Measurements from ENCODE around the gene PANK1. TPM values are rescaled to one million over a fixed set of nuclear protein-coding genes. Genes with fewer than 3 reads are reported as not detected.
"Not testable (repeated sequence)": the region's sequence is repeated elsewhere in the genome, so short reads cannot be mapped to it uniquely, and the experiment has no call there.

Gene PANK1
- total RNA-seq, 1 donor from 2014 or later, result 2.3 TPM

DNA sequence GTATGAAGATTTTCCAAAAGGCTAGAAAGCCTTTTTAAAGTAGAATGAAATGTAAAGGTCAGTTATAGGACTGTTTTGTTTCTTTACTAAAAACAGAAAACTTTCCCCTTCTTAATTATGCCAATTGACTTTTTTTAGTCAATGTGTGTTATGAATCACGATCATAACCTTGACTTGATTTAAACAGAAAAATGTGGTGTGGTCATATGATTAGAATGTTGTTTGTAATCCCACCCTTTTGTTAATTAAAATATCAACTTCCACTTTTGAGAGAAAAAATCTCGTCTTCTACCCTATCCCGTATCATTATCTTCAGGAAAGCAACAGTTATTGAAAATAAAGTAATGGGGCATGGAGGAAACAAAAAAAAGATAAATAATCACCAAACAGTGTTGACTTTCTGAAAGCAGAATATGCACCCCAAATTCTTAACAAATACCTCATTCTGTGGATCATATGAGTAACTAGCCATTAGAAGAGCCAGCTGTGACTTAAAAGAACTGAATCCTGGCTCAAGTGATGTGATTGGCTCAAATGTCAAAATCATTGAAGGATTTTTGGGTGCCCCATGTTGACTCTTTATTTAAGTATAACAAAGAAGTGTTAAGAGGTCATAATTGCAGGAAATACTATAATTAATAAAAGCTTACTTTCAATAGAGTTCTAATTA, 77.3 kb downstream of the PANK1 start:
- DNase-seq (ENCODE audit: low read depth in 2 of 2), result no peak

DNA sequence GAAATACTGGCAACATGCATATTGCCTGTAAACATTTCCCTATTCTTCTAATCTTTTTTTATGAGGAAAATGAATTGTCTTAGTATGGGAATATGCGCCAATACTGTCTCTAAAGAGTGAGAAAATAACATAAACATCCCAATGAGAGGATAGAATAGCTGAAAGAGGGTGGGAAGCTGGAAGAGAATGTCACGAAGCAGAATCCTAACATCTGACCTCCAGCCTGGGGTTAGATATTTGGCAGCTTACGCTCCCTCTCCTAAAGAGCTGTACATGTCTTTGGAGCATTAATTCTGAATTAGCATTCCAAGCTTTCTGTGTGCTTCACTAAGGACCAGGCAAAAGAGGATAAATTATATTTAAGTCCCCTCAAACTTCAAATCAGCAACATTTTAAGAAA, 78.0 kb downstream of the PANK1 start:
- DNase-seq (ENCODE audit: low read depth in 2 of 2), result no peak

DNA sequence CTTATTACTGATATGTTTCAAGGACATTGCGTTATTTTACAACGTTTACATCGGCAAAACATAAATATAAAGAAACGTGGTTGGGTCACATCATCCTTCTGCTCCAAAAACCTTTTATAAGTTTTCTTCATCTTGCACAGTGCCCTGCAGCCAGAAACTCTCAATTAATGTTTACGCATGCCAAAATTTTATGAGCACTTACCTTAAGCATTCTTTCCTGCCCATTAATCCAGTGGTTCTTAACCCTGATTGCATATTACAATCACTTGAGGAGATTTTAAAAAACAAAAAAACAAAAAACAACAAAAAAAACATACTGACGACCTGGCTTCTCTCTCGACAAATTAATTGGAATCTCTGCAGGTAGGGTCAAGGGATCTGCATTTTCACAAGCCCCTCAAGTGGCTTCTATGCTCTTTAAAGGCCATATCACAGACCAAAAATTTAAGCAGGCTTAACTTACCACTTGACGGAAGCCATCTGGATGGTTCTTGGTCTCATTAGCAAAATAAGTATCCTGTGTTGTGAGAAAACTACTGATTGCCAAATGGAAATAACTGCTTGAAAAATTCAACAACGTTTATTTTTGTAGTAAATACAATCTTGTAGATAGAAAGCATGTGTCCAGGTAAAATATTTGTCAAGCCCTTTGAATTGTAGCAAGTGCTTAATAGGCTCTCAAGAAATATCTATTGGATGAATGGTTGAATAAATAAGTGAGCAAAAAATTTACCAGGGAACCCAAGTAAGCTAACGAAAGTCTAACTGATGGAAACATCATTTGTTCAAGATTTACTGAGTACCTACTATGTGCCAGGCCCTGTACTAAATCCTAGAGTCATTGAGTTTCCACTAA, 78.7 kb downstream of the PANK1 start:
- DNase-seq (ENCODE audit: low read depth in 2 of 2), result no peak

DNA sequence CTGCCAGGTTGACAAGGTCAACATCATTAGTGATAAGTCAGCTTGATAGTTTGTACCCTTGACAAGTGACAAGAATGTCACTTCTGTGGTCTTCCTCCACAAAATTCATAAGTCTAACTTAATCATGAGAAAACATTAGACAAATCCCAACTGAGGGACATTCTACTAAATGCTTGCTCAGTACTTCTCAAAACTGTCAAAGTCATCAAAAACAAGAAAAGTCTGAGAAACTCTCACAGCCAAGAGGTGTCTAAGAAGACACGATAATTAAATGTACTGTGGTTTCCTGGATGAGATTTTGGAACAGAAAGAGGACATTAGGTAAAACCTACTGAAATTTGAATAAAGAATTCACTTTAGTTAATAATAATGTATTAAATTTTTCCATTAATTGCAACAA, 79.9 kb downstream of the PANK1 start:
- no peak for DNase-seq (ENCODE audit: low read depth in 2 of 2)

DNA sequence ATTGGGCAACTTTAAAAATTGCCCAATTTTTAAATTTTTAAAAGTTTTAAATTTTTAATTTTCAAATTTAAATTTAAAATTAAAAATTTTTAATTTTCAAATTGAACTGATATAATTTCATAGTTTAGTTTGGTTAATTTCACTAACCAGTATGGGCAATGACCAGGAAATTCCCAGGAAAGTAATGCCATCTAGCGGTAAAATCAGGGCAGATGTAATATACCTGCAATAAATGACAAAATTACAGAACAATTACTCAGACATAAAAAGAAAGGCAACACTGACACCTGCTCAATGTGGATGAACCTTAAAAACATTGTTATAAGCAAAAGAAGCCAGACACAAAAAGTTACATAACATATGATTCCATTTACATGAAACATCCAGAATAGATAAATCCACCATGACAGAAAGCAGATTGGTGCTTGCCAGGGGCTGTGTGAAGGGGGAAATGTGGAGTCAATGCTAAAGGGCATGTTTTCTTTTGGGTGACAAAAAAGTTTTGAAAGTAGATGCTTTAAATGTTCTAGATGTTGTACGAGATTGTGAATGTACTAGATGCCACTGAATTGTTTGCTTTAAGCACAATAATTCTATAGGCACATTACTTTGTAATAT, 81.1 kb downstream of the PANK1 start:
- DNase-seq (ENCODE audit: low read depth in 2 of 2), result peak; percentile 40 to 49

DNA sequence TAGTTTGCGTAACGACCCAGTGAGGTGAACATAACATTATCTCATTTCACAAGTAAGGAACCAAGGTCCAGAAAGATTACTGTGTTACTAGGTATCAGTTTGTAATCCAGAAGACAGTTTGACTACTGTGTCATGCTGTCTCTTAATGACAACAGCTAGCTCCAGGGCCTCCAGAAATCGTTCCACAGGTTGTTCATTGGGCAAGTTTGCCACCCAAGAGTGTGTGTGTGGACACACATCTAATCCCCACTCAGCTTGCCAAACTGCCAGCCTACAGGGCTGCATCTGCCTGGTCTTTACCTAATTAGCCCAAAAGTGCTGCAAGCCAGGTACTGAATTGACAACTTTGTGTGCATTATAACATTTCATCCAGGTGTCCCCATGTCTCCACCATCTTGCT, 81.7 kb downstream of the PANK1 start:
- no peak for DNase-seq (ENCODE audit: low read depth in 2 of 2)

DNA sequence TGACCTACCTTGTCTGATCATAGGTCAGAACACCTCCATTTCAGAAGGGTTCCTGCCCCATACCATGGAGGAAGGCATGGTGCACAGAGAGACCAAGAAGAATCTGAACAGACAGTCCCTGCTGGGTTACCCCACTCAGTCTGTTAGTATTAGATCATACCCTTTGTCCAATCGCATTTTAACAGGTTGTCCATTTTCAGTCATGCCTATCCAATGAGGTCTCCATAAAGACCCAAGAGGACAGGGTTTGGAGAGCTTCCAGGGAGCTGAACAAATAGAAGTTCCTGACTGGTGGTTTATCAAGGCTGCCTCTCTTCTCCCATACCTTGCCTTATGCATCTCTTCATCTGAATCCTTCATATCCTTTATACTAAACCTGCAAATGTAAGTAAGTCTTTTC, 88.4 kb downstream of the PANK1 start:
- no peak for DNase-seq (ENCODE audit: low read depth in 2 of 2)

DNA sequence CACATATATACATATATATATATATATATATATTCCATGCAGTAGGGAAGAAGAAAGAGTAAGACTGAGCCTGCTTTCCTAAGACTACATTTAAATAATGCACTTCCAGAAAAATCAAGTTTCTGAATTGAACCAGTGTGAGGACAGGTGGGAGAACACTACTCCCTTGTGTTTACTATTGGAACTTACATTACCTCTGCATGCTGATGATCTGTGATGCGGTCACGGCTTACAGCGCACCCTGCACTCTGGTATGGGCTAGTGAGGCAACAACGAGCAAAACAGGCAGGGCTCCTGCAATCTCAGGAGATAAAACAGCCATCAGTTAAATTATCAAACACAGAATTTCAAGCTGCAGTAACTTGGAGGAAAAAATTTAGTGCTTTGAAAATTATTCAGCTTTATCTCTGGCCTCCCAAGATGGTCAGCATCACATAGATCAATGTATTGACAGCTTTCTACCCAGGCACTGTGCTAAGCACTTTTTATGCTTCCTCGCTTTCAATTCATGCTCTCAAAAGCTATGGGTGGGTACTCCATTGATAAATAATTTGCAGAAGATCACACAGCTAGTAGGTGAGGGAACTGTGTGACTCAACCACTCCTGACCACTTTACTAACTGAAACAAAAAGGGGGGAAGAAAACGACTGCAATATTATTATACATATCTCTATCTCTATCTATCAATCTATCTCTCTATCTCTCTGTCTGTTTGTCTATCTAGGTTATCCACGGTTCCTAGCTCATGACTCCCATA, 89.2 kb downstream of the PANK1 start:
- no peak for DNase-seq (ENCODE audit: low read depth in 2 of 2)

DNA sequence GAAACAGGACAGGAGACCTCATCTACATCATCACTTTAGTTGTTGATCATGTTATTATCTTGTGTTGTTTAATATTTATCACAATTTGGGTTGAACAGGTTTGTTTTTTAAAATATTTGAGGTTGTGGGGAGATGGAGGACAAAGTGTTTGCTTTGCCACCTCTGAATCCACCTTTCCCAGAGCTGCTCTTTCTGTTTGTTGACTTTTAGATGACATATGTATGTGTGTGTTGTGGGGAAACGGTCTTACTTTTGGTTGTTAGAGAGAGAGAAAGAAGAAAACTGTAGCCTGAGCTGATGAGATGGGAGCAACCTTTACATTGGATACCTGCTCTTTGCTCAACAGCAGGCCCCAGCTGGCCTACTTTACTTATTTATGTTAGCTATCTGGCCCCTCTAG, 90.6 kb downstream of the PANK1 start:
- DNase-seq (ENCODE audit: low read depth in 2 of 2), result no peak

DNA sequence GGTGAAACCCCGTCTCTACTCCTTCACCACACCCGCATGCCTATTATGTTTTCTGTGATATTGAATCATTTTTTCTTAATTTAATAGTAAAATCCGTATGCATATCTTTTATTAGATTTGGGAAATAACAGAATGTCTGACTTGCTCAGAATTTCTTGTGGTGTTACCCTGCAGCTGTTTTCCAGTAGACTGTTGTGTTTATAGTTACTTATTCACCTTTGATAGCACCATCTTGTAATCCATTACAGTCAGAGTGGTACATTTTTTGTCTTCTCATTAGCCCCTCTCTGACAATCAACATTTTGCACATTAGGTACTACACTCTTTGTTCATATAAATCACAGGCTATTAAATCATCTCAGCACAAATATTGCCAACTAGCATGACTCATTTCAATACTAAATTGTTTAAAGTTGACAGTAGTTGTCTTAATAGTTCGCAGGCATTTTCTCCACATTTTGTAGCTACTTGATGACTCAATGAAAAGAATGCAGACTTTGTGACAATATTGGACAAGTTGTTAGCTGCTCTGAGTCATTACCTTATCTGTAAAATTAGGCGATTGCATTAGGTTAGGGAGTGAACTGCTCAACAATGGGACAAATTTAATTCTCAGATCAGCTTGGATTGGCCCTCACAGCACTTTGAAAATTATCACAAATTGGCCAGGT, 91.8 kb downstream of the PANK1 start:
- peak in 1 of 2 donors; percentile 76 for DNase-seq (ENCODE audit: low read depth in 2 of 2)

DNA sequence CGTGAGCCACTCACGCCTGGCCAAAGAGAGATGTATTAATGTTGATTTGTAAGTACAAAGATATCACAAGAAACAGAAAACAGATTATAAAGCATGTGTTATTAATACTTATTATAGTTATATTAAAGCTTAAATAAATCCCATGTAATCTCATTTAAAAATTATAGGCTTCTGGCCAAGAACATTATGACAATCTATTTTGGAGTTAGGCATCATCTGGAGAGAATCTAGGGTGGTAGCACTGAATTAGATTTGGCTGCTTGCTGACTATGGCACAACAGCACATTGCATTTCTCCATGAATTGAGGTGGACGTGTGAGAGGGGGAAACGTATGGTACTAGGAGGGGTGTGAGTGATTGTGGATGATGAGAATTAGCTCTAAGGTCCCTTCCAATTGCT, 92.8 kb downstream of the PANK1 start:
- DNase-seq (ENCODE audit: low read depth in 2 of 2), result no peak

DNA sequence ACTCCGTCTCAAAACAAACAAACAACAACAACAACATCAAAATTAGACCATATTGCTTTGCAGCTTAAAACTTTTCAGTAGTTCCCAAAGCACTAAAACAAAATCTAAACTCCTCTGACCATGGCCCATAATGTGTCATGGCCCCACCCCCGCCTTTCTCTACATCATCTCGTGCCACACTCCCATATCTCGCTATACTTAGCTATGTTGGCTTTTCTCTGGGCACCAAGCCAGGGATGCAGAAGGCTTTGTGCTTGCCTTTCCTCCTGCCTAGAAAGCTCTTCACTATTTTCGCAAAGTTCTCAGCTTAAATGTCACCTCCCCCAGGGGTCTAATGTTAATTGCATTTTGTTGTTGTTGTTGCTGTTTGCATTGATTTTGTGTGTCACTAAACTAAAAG, 94.5 kb downstream of the PANK1 start:
- no peak for DNase-seq (ENCODE audit: low read depth in 2 of 2)

DNA sequence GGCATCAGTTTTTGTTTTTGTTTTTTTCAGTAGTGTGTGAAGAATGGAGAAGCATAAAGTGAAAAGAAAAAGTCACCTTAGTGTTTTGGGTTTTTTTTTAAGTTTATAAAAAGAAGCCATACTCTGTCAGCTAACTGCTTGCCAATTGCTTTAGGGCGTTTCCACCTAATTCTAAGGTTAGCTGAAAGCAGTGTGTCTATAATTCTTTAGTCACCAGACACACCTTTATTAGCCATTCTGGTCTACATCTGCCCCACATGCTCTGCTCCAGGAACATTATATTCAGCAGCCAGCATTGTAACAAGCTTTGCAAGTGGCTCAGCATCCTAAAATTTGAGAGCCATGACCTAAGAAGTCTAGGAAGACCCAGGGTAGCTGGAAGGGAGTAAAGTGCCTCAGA, 95.5 kb downstream of the PANK1 start:
- no peak for DNase-seq (ENCODE audit: low read depth in 2 of 2)

DNA sequence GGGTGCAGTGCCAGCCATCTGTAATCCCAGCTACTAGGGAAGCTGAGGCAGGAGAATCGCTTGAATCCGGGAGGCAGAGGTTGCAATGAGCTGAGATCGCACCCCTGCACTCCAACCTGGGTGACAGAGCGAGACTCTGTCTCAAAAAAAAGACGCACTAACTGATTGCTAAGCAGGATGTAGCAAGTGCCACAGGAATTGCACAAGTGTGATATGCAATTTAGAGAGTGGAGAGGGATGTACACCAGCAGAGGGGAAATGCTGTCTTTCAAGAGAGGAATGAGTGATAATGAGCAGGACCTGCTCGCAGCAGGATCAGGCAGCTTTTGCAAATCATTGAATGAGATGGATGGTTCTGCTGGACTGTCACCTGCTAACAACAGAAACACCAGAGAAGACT, 96.4 kb downstream of the PANK1 start:
- no peak for DNase-seq (ENCODE audit: low read depth in 2 of 2)

DNA sequence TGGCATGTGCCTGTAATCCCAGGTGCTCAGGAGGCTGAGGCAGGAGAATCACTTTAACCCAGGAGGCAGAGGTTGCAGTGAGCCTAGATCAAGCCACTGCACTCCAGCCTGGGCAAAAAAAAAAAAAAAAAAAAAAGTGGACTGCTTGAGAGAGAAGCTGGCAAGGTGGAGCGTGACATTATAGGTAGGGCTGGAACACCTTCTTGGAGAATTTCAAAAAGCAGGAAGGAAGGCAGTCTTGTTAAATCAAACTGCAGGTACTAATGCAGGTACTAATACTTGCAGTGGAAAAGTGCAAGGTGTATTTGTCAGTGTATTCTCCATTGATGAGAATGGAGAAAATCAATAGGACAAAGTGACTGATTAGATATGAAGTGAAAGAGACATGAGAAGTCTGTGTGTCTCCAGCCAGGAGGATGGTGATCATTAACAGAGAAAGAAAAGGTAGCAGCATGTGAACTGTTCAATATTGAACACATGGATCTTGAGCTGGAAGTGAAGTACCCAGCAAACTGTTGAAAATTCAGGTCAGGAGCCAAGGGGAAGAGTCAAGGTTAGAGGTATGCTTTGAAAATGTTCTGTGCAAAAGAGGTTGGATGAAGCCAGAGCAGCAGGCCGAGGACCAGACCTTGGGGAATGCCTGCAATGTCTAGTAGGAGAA, 97.1 kb downstream of the PANK1 start:
- no peak for DNase-seq (ENCODE audit: low read depth in 2 of 2)

DNA sequence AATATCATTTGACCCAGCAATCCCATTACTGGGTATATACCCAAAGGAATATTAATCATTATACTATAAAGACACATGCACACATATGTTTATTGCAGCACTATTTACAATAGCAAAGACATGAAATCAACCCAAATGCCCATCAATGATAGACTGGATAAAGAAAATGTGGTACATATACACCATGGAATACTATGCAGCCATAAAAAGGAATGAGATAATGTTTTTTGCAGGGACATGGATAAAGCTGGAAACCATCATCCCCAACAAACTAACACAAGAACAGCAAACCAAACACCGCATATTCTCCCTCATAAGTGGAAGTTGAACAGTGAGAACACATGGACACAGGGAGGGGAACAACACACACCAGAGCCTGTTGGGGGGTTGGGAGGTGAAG, 98.4 kb downstream of the PANK1 start:
- not testable (repeated sequence) for DNase-seq (ENCODE audit: low read depth in 2 of 2)

DNA sequence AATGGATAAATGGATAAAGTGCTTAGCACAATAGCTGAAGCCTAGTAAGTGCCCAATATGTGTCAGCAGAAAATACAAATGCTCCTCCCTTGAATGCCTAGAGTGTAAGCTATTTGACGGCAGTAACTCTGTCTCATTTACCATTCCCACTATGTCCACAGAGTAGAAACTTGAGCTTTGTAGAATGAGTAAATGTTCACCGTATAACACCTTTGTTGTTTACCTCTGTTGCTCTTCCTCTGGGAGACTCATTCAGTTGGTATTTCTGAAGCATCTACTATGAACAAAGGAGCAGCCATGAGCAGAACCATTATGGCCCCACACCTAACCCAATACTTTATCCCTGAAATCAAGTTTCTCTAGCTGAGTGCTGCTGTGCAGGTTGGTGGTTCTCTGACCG, 101.2 kb downstream of the PANK1 start:
- no peak for DNase-seq (ENCODE audit: low read depth in 2 of 2)

DNA sequence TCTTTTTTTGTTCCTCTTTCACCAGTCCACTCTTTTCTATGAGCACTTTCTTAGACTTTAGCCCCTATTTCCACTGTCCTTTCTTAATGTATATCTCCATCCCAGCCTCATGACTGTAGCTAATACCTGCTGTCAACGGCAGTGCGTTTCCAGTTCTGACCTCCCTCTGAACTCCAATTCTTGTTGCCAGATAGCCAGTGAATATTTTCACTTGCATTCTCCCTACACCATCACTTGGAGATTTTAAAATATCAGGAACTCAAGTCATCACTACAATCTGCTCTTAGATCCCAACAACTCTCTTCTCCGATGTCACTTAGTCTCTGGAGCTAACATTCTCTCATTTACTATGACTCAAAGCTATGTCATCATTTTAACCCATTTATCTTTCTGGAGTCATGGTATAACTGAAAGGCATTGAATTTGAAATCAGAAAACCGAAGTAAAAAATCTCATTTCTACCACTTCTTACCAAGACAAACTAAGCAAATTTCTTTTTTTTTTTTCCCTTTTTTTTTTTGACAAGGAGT, 104.6 kb downstream of the PANK1 start:
- DNase-seq (ENCODE audit: low read depth in 2 of 2), result no peak

DNA sequence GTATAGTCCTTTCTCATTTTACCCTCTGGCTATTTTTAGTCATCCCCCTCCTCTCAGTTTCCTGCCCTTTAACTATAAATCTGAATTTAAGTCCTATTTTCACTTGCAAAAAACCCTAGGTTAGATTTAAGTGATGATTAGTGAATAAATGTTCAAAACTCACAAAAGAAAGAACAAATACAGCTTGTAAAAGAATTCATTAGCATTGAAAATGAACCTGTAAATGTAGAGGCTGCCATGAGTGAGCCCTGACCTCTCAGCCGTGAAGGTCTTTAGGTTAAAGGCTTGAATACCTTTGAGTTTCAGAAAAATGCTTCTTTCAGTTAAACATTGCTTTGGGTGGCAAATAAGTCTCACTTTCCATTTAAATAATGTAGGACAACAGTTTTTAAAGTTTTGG, 107.7 kb downstream of the PANK1 start:
- no peak for DNase-seq (ENCODE audit: low read depth in 2 of 2)

DNA sequence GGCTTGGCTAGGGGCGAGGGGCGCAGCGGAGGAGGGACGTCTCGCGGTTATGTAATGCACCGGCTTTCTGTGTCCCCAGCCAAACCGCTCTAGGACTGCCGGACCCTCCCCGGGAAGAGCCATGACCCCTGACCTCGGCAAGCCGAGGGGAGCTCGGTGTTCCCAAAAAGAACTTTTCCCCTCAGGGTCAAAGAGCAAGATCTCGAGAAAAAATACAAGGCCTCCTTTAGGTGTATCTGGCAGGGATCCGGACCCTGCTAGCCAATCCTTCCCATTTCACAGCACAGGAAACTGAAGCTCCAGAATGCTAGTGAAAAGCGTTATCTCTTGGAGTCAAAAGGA, 109.1 kb downstream of the PANK1 start:
- no peak for DNase-seq (ENCODE audit: low read depth in 2 of 2)

All from dermis microvascular lymphatic vessel endothelial cell (primary cell).